ENCODE data around the gene TEX2. TPM values are rescaled to one million over a fixed set of nuclear protein-coding genes. Genes with fewer than 3 reads are reported as not detected.

Gene TEX2
- total RNA-seq, 2 donors from 2014 or later = 40.7 to 54.8 TPM

DNA sequence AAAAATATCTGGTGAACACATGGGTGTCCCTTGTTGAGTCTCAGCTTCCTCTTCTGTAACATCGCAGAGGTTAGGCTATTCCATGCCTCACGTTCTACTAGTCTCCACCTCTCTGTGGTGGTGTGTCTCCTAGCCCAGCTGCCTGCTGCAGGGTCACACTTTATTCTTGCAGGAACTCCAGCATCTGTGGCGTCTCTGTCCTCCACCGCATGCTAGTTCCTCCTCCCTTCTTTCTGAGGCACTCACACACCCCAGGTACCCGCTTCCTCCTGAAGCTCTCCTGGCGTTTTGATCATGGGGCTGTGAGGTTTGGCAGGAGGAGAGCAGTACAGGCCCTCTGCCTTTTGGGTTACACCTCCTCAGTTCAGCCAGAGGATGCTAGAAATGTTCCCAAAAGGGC is 9.9 kb upstream of the TEX2 start:
- intact Hi-C loops (cut with DNase I) = loop anchor here in 1 of 2 donors (10.0 kb wide), 1 partner anchor 68 kb away; no protein-coding TSS in a partner anchor
- no peak for ATAC-seq
- DNase-seq = no peak

GRCh38 chr17:64270885-64271284 is 7.8 kb upstream of the TEX2 start:
- intact Hi-C loops (cut with DNase I) = loop anchor here in 1 of 2 donors (10.0 kb wide), 1 partner anchor 66 kb away; no protein-coding TSS in a partner anchor
- ATAC-seq = no peak
- DNase-seq = no peak

DNA sequence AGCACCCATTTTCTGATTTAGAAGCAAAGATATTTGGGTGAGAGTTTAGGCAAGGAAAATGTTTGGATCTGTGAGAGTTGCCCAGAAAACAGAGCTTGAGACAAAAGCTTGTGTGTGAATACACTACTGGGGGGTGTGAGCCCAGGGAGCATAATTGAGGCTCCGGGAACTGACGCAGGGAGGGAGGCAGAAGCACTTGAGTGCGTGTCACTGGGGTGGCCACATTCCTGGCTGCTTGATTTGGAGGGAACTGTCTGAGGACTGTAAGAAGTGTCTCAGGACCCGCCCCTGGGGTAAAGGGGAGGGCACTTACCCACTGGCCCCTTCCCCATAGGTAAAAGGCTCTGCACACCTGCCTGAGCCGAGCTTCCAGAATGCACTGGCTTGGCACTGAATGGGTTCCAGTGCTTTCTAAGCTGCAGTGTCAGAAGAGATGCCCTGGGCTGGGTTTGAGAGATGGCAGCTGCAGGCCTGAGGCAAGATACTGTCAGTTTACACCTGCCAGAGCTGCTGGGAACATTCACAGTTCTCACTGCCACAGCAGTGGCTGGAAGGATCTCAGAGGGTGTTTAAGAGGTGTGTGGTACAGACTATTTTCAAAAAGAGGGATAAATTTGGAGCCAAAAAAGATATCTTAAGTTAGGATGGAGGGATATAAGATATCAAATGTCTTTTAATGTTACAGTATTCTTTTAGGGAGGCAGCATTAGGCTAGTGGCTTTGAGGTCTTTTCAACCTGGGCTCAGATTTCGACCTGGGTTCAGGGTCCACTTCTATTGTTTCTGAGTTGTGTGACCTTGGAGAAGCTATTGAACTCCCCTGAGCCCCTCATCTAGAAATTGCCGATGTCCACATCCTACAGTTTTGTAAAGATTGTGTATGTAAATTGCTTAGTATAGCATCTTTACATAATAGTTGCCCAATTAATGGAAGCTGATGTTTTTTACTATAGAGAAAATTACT is 6.9 kb upstream of the TEX2 start:
- peak in 1 of 2 donors; percentile 50 for ATAC-seq
- intact Hi-C loops (cut with DNase I) = loop anchor here (10.0 kb wide), 2 partner anchors 65 to 115 kb away; no protein-coding TSS in a partner anchor

DNA sequence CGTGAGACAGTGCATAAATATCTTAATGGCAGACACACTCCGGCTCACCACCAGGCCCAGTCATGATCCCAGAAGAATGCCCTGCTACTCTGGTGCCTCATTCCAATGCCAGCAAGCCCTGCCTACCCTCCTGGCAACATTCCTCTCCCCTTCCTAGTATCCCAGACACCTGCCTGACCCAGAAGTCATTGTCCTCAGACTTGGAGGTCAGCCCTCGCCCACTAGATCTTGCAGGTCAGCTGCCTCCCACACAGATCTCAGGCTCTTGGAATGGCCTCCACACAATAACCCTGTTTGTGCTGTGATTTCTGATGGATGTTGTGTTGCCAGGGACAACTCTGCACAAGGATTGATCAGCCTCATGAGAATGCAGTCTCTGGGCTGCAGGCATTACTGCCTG is 1.8 kb upstream of the TEX2 start:
- no peak for ATAC-seq
- no peak for DNase-seq
- intact Hi-C loops (cut with DNase I) = loop anchor here (5.0 to 10.0 kb wide), 2 partner anchors 110 to 118 kb away; no protein-coding TSS in a partner anchor

More for the DNA sequence above, 6.9 kb upstream of the TEX2 start:
- peak; percentile 43 for DNase-seq

DNA sequence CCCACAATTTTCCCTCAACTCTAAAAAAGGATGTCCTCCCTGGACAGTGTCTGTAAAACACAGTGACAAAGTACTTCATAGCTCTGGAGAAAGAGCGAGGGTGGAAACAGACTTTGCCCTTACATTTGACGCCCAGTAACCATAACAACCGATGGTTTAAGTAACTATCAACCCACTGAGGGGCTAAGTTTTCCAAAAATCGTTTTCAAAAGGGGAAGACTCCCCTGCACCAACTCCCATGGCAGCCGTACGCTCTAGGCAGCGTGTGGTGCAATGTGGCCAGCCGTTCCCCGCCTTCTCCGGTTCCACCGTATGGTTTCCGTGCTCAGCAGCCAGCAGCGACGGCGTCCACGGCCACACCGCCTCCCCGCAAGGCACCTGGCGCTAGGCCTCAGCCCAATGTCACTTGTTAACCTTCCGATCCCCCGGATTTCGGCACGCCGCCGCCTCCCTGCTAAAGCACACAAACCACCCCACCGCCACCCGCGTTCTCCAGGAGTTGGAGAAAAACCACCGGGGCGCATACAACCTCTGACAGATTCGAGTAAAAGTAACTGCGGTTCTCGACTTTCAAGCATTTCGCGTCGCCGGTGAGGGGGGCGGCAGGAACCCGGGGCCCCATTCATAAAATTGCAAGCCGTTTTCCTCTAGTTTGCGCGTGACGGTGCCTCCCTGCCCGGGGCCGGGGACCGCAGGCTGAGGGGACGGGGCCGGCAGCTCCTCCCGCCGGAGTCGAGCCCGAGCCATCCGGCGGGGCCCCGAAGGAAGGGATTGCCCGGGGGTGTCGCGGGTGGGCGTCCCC is 661 bp downstream of the TEX2 start:
- DNase-seq (peak; percentile 64), ATAC-seq (peak; percentile 53 to 55)
- intact Hi-C loops (cut with DNase I) = loop anchor here (5.0 to 10.0 kb wide), 2 partner anchors 108 to 115 kb away; no protein-coding TSS in a partner anchor

GRCh38 chr17:64261417-64262145 is 1.5 kb downstream of the TEX2 start:
- DNase-seq = no peak
- intact Hi-C loops (cut with DNase I) = loop anchor here (5.0 to 10.0 kb wide), 2 partner anchors 107 to 114 kb away; no protein-coding TSS in a partner anchor
- no peak for ATAC-seq

DNA sequence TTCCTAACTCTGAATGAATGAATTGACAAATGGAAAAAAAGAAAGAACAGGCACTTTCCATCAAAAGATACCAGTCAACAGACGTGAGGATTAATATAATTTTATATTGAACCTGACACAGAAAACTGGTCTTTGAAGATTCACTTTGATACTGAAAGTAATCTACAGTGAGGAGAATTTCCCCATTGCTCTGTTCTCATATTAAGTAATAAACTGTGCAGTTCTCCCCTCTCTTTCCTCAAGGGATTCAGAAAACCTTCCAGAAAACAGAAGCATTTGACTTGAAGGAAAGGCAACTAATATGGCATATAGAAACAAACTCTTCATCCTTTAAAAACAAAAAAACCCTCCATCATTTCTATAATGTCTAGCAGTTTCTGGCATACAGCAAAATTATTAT is 2.2 kb downstream of the TEX2 start:
- DNase-seq (no peak), ATAC-seq (no peak)
- intact Hi-C loops (cut with DNase I) = loop anchor here (5.0 to 10.0 kb wide), 2 partner anchors 106 to 114 kb away; no protein-coding TSS in a partner anchor

DNA sequence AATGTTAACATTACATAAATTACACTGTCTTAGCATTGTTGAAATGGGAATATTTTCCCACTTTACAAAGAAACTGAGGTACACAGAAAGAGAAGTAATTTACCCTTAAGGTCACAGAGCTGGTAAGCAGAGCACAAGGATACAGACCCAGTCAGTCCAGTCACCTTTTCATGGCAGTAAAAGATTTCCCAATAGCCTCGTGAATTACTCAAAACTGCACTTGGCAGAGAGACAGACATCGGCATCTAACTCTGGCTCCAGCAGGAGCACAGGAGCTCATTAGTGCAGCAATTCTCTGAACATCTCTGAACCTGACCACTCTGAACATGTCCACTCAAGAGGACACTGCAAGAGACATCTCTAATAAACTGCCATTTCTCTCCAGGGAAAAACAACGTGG is 3.1 kb downstream of the TEX2 start:
- ATAC-seq = no peak
- intact Hi-C loops (cut with DNase I) = loop anchor here (5.0 to 10.0 kb wide), 2 partner anchors 105 to 113 kb away; no protein-coding TSS in a partner anchor
- no peak for DNase-seq

- DNase-seq = no peak
- no peak for ATAC-seq
- intact Hi-C loops (cut with DNase I) = no loop called here
Observed at GRCh38 chr17:64259426-64259825, 3.6 kb downstream of the TEX2 start.

- intact Hi-C loops (cut with DNase I) = no loop called here
- peak in 1 of 2 donors; percentile 72 for ATAC-seq
- DNase-seq = no peak
Observed at GRCh38 chr17:64256913-64257807, 5.9 kb downstream of the TEX2 start.

DNA sequence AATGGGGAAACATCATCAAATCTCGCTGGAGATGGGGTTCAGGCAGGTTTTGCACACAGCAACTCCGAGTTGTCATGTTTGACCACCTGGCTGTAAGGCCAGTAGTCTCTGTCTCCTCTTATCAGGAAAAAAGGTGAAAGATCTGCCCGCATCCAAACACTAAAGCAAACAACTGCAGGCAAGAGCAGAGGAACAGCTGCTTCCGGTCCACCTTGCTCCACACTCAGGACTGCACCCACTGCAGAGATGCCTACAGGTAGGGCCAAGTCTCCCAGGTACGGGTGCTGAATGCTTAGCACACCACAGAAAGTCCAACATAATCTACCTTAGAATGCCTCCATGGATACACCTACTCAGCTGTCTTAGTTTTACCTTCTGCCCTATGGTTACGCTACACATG is 7.3 kb downstream of the TEX2 start:
- intact Hi-C loops (cut with DNase I) = no loop called here
- no peak for DNase-seq
- no peak for ATAC-seq

- no peak for ATAC-seq
- intact Hi-C loops (cut with DNase I) = no loop called here
- DNase-seq = no peak
Observed at GRCh38 chr17:64254755-64255154, 8.3 kb downstream of the TEX2 start.

GRCh38 chr17:64253470-64253869 is 9.6 kb downstream of the TEX2 start:
- intact Hi-C loops (cut with DNase I) = no loop called here
- ATAC-seq (no peak), DNase-seq (no peak)

- intact Hi-C loops (cut with DNase I) = no loop called here
- ATAC-seq = no peak
Observed at GRCh38 chr17:64252831-64253230, 10.2 kb downstream of the TEX2 start.

DNA sequence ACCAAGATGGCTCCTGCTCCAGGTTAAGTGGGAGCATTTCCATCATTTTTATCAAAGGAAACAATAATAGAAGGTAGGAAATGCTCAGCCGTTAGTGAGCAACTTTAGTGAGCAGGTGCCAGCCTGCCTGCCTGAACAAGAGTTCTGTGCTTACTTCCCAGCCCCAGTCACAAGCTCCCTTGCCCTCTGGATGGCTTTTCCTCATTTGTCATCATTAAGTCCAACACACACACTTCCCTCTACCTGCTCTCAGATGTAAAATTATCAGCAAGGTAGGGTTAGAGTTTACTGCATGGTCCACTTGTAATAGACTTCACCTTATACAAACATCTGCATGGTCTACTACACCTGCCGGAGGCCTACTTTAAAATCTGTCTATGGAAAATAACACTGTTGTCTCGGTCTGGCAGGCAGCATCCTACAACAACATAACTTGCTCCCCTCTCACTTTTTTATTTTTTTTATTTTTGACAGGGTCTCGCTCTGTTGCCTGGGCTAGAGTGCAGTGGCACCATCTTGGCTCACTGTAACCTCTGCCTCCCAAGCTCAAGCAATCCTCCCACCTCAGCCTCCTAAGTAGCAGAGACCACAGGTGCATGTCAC is 12.7 kb downstream of the TEX2 start:
- intact Hi-C loops (cut with DNase I) = no loop called here
- no peak for ATAC-seq
- DNase-seq = no peak

More at GRCh38 chr17:64252831-64253230, 10.2 kb downstream of the TEX2 start:
- no peak for DNase-seq

- ATAC-seq (no peak), DNase-seq (no peak)
- intact Hi-C loops (cut with DNase I) = no loop called here
Observed at GRCh38 chr17:64247836-64248235, 15.2 kb downstream of the TEX2 start.
